ENCODE results near the gene DOCK7.

DNA sequence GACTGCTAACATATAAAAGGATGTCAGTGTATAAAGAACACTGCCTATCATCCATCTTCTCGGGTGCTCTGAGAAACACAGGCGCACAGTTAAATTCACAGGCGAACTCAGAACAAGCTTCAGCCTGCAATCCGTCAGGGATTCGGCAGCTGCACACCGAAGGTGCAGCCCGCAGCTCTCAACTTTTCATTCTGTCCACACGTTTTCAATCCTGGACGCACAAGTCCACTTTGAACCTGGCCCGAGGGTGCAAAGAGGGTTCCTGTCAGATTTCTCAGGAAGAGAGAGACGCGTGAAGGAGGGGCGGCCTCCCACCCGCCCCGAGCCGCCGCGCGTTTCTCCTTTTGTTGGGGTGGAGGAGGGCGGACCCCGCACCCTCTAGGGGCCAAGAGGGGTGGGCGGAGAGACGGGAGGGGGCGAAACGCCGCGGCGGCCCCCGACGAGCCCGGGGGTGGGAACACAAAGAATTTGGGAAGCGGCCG lies 724 bp downstream of the DOCK7 start:
- TF ChIP-seq, protein P1, sequence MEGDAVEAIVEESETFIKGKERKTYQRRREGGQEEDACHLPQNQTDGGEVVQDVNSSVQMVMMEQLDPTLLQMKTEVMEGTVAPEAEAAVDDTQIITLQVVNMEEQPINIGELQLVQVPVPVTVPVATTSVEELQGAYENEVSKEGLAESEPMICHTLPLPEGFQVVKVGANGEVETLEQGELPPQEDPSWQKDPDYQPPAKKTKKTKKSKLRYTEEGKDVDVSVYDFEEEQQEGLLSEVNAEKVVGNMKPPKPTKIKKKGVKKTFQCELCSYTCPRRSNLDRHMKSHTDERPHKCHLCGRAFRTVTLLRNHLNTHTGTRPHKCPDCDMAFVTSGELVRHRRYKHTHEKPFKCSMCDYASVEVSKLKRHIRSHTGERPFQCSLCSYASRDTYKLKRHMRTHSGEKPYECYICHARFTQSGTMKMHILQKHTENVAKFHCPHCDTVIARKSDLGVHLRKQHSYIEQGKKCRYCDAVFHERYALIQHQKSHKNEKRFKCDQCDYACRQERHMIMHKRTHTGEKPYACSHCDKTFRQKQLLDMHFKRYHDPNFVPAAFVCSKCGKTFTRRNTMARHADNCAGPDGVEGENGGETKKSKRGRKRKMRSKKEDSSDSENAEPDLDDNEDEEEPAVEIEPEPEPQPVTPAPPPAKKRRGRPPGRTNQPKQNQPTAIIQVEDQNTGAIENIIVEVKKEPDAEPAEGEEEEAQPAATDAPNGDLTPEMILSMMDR (IDR thresholded peaks at IDR 0.05): no peak
- TF ChIP-seq EP300 (IDR thresholded peaks at IDR 0.05) (peak in 1 of 2 donors; percentile 41), POLR2A (IDR thresholded peaks at IDR 0.05) (no peak)
